A549 (cell line): ENCODE measurements around the gene TOGARAM2. TPM values are rescaled to one million over a fixed set of nuclear protein-coding genes. Genes with fewer than 3 reads are reported as not detected.
A peak's percentile ranks its signal among the peaks of the same experiment; 100 is the strongest.
"Not testable (repeated sequence)": the region's sequence is repeated elsewhere in the genome, so short reads cannot be mapped to it uniquely, and the experiment has no call there.

Experiments
- ATAC-seq, 2 experiments: fragments of 200-7000 bp in 1 of 2; fragments of >200 bp in 1 of 2; cut with Nextera tagmentation in 1 of 2; cut with Tn5 transposase in 1 of 2; 3 replicates each; pipeline versions ENCODE4 v1.8.0 to v1.9.1; 2018 to 2020; ENCODE audit warnings: mild to moderate bottlenecking in 1 of 2, moderate library complexity in 1 of 2
- CTCF ChIA-PET: fragments of 300-600 bp; sonication (Branson Sonifier 250); formaldehyde crosslinking; extraction: SDS; loops from one replicate; lab custom pipeline; 2021; ENCODE audit warnings: antibody characterized with exemption, inconsistent platforms; lab: Yijun Ruan, JAX
- POLR2A ChIA-PET: fragments of 350-600 bp; formaldehyde crosslinking; extraction: SDS; loops from one replicate; lab custom pipeline; 2021; ENCODE audit warnings: antibody characterized with exemption, inconsistent platforms; lab: Yijun Ruan, JAX
- DNase-seq, 2 experiments: peaks; one replicate each; pipeline versions ENCODE4 v3.0.0 to v3.0.0-alpha.2; 2011 to 2016; ENCODE audit warnings: low read depth in 1 of 2, low spot score in 1 of 2
- FAIRE-seq: peaks from 2 replicates; lab custom pipeline; 2011; peaks lifted over from hg19 to GRCh38; lab: Jason Lieb, UNC
- H3K27ac ChIP-seq, 2 experiments: fragments of >200 bp; sonication (Bioruptor Twin); formaldehyde crosslinking; 3 replicates each; pipeline ENCODE4 v1.5.1; 2016 to 2017
- H3K4me1 ChIP-seq: fragments of >200 bp; sonication (Bioruptor Twin); formaldehyde crosslinking; 3 replicates; pipeline ENCODE4 v1.6.1; 2016
- H3K4me2 ChIP-seq: fragments of >200 bp; sonication (Bioruptor Twin); formaldehyde crosslinking; 3 replicates; pipeline ENCODE4 v1.6.1; 2016
- H3K4me3 ChIP-seq: fragments of >200 bp; sonication (Bioruptor Twin); formaldehyde crosslinking; 3 replicates; pipeline ENCODE4 v1.5.1; 2016
- H3K9me3 ChIP-seq: fragments of >200 bp; sonication (Bioruptor Twin); formaldehyde crosslinking; 3 replicates; pipeline ENCODE4 v1.6.1; 2016
- CBX2 ChIP-seq: fragments of 200-600 bp; sonication (generic); IDR thresholded peaks from 2 replicates; pipeline ENCODE4 v1.6.1; 2016; ENCODE audit warnings: low read depth, mild to moderate bottlenecking, borderline replicate concordance
- CEBPB ChIP-seq, 2 experiments: fragments of >200 bp in 1 of 2; sonication (Bioruptor Twin) in 1 of 2; formaldehyde crosslinking in 1 of 2; IDR thresholded peaks; 2 replicates each; pipeline ENCODE4 v1.6.1; 2012 to 2016
- CHD2 ChIP-seq: fragments of 150-350 bp; IDR thresholded peaks from 2 replicates; pipeline ENCODE4 v1.6.1; 2014; ENCODE audit warnings: low read length; ENCODE audit not compliant: partially characterized antibody
- EHMT2 ChIP-seq: fragments of 200-600 bp; sonication (generic); IDR thresholded peaks from 2 replicates; pipeline ENCODE4 v1.6.1; 2016; ENCODE audit warnings: antibody characterized with exemption, low read depth, mild to moderate bottlenecking, moderate library complexity
- EP300 ChIP-seq, 2 experiments: fragments of >200 bp; sonication (Bioruptor Twin); formaldehyde crosslinking; IDR thresholded peaks; 2 replicates in 1 of 2; 3 replicates in 1 of 2; pipeline ENCODE4 v1.6.1; 2016 to 2017
- FOSB ChIP-seq: fragments of 250-450 bp; sonication (Bioruptor Pico); IDR thresholded peaks from 2 replicates; pipeline ENCODE4 v1.5.0; 2020; ENCODE audit warnings: mild to moderate bottlenecking, moderate library complexity
- FOXS1 ChIP-seq: fragments of 250-450 bp; sonication (Bioruptor Pico); IDR thresholded peaks from 2 replicates; pipeline ENCODE4 v1.5.0; 2020; ENCODE audit warnings: mild to moderate bottlenecking, moderate library complexity
- HDAC2 ChIP-seq: fragments of 200-600 bp; sonication (generic); IDR thresholded peaks from 2 replicates; pipeline ENCODE4 v1.6.1; 2016
- HEYL ChIP-seq: fragments of 250-450 bp; sonication (Bioruptor Pico); IDR thresholded peaks from 2 replicates; pipeline ENCODE4 v1.8.0; 2021; ENCODE audit warnings: mild to moderate bottlenecking, moderate library complexity
- JUN ChIP-seq, 2 experiments: fragments of >200 bp; sonication (Bioruptor Twin); formaldehyde crosslinking; IDR thresholded peaks; 2 replicates in 1 of 2; 3 replicates in 1 of 2; pipeline ENCODE4 v1.6.1; 2016 to 2017
- KDM5A ChIP-seq: fragments of 200-600 bp; sonication (generic); IDR thresholded peaks from 2 replicates; pipeline ENCODE4 v1.6.1; 2016; ENCODE audit warnings: antibody characterized with exemption, mild to moderate bottlenecking
- NFE2L2 ChIP-seq: fragments of 150-350 bp; conservative IDR thresholded peaks from 2 replicates; pipeline ENCODE4 v1.6.1; 2014; ENCODE audit warnings: low read length
- NR3C1 ChIP-seq: fragments of >200 bp; sonication (Bioruptor Twin); formaldehyde crosslinking; IDR thresholded peaks from 3 replicates; pipeline ENCODE4 v1.6.1; 2017
- RAD21 ChIP-seq, 2 experiments: fragments of >200 bp in 1 of 2; sonication (Bioruptor Twin) in 1 of 2; formaldehyde crosslinking in 1 of 2; IDR thresholded peaks in 1 of 2; conservative IDR thresholded peaks in 1 of 2; 2 replicates in 1 of 2; 3 replicates in 1 of 2; pipeline ENCODE4 v1.6.1; 2012 to 2018; ENCODE audit warnings: inconsistent platforms in 1 of 2
- REST ChIP-seq: fragments of 200-600 bp; sonication (generic); IDR thresholded peaks from 2 replicates; pipeline ENCODE4 v1.6.1; 2016; ENCODE audit warnings: antibody characterized with exemption, mild to moderate bottlenecking, moderate library complexity
- TFCP2L1 ChIP-seq: fragments of 250-450 bp; sonication (Bioruptor Pico); IDR thresholded peaks from 2 replicates; pipeline ENCODE4 v1.5.0; 2021; ENCODE audit warnings: mild to moderate bottlenecking
- ZNF302 ChIP-seq: fragments of 250-450 bp; sonication (Bioruptor Pico); IDR thresholded peaks from 2 replicates; pipeline ENCODE4 v1.9.0; 2021; ENCODE audit warnings: inconsistent platforms, mild to moderate bottlenecking, moderate library complexity
- ZSCAN20 ChIP-seq: fragments of 250-450 bp; sonication (Bioruptor Pico); IDR thresholded peaks from 2 replicates; pipeline ENCODE4 v1.8.0; 2022; ENCODE audit warnings: mild to moderate bottlenecking, moderate library complexity
- WGBS: methylation state at CpG from one replicate; pipeline ENCODE4 v1.1.6; 2017; ENCODE audit errors: missing lambda C conversion rate; 5-methylcytosine and 5-hydroxymethylcytosine counted together
- polyA plus RNA-seq, 4 experiments: library from polyadenylated mRNA; depleted of rRNA in 3 of 4; stranded (reverse); fragments of >200 nt; fragmentation: RNase III in 1 of 4; extraction: RNeasy Plus Mini Kit Qiagen cat#74134 plus additional on column Dnase treatment in 1 of 4; gene quantifications; 2 replicates in 3 of 4; 3 replicates in 1 of 4; pipeline ENCODE4 v1.2.3, GENCODE V29; 2011 to 2017
- TF ChIP-seq, protein P1 (sequence below): fragments of >200 bp; sonication (Bioruptor Twin); formaldehyde crosslinking; IDR thresholded peaks from 3 replicates; pipeline ENCODE4 v1.6.1; 2016

The TOGARAM2 gene
- polyA plus RNA-seq, 2 of the 4 experiments (the other 2 are of a cell fraction): 0.14 to 0.35 TPM

GRCh38 chr2:28976584-28976983 is 4.5 kb upstream of the TOGARAM2 start (continued):
- TF ChIP-seq CHD2: no peak

GRCh38 chr2:28977176-28977875 is 3.8 kb upstream of the TOGARAM2 start:
- DNase-seq (no peak), ATAC-seq (no peak), FAIRE-seq (no peak)
- TF ChIP-seq NFE2L2: no peak
- TF ChIP-seq CBX2: no peak
- no peak for TF ChIP-seq EP300 (IDR thresholded peaks at IDR 0.05)
- TF ChIP-seq HEYL (CRISPR knock-in tag): no peak
- no peak for TF ChIP-seq ZSCAN20 (CRISPR knock-in tag)
- no peak for TF ChIP-seq KDM5A
- TF ChIP-seq CEBPB (IDR thresholded peaks at IDR 0.05): no peak
- TF ChIP-seq JUN (IDR thresholded peaks at IDR 0.05): no peak
- no peak for TF ChIP-seq REST
- TF ChIP-seq RAD21 (conservative IDR thresholded peaks at IDR 0.05 in 1 of 2, IDR thresholded peaks at IDR 0.05 in 1 of 2): no peak
- TF ChIP-seq ZNF302: no peak
- TF ChIP-seq TFCP2L1: no peak
- peaks cover 5% of the 10 kb centered on the region; the same call in 1 of the 3 replicates for H3K9me3 ChIP-seq
- H3K4me2 ChIP-seq: no peak overlapping the region
- no peak overlapping the region for H3K27ac ChIP-seq
- CTCF ChIA-PET: interaction anchor here (1.1 to 1.7 kb wide), 2 partner anchors 18 to 219 kb away, joined by 3 to 4 read pairs; no protein-coding TSS in a partner anchor
- H3K4me1 ChIP-seq: no peaks in the 10 kb centered on the region
- POLR2A ChIA-PET: no interaction called here
- WGBS: 77% methylated on average over 10 of the region's 10 CpGs
- no peak overlapping the region for H3K4me3 ChIP-seq

DNA sequence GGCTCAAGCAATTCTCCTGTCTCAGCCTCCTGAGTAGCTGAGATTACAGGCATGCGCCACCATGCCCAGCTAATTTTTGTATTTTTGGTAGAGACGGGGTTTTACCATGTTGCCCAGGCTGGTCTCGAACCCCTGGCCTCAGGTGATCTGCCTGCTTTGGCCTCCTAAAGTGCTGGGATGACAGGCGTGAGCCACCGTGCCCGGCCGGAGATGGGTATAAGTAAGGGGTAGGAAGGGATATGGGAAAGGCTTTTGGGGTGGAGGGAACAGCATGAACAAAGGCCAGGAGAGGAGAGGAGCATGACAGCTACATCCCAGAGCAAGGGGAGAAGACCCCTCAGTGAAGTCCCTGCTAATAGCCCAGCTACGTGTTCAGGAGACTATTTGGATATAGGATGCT is 3.1 kb upstream of the TOGARAM2 start:
- H3K27ac ChIP-seq, DNase-seq, H3K4me3 ChIP-seq, POLR2A ChIA-PET, FAIRE-seq, H3K4me1 ChIP-seq, H3K9me3 ChIP-seq, ATAC-seq, H3K4me2 ChIP-seq: not testable (repeated sequence)
- 73% methylated on average over 8 of the region's 8 CpGs for WGBS
- CTCF ChIA-PET: interaction anchor here (1.1 to 1.7 kb wide), 3 partner anchors 19 to 218 kb away, joined by 3 to 4 read pairs (median 3); no protein-coding TSS in a partner anchor

GRCh38 chr2:28978606-28979005 is 2.5 kb upstream of the TOGARAM2 start:
- no peak overlapping the region for H3K4me2 ChIP-seq
- no peak overlapping the region for H3K4me3 ChIP-seq
- 49% methylated on average over 6 of the region's 6 CpGs for WGBS
- TF ChIP-seq, protein P1, sequence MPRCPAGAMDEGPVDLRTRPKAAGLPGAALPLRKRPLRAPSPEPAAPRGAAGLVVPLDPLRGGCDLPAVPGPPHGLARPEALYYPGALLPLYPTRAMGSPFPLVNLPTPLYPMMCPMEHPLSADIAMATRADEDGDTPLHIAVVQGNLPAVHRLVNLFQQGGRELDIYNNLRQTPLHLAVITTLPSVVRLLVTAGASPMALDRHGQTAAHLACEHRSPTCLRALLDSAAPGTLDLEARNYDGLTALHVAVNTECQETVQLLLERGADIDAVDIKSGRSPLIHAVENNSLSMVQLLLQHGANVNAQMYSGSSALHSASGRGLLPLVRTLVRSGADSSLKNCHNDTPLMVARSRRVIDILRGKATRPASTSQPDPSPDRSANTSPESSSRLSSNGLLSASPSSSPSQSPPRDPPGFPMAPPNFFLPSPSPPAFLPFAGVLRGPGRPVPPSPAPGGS: no peak
- TF ChIP-seq FOXS1 (CRISPR knock-in tag): no peak
- TF ChIP-seq FOSB (CRISPR knock-in tag): no peak
- TF ChIP-seq NR3C1: no peak
- TF ChIP-seq EHMT2: no peak
- TF ChIP-seq HDAC2: no peak
- TF ChIP-seq, all 56 proteins: peak for 0
- H3K4me1 ChIP-seq: no peaks in the 10 kb centered on the region
- ATAC-seq (no peak), FAIRE-seq (no peak), DNase-seq (no peak)
- CTCF ChIA-PET: interaction anchor here (1.2 to 1.7 kb wide), 2 partner anchors 72 to 218 kb away, joined by 3 to 4 read pairs; no protein-coding TSS in a partner anchor
- H3K9me3 ChIP-seq: peaks cover 5% of the 10 kb centered on the region; the same call in 1 of the 3 replicates
- H3K27ac ChIP-seq: peak overlapping the region in 1 of 2 experiments; percentile 20; a peak in 1 of 6 replicates
- POLR2A ChIA-PET: no interaction called here
